RPMI8226 (cell line): ENCODE data around the gene DNAJC24.
"Not testable (repeated sequence)": the region's sequence is repeated elsewhere in the genome, so short reads cannot be mapped to it uniquely, and the experiment has no call there.

Experiments
- DNase-seq: peaks from one replicate; pipeline ENCODE4 v3.0.0-alpha.2; 2015

DNAJC24 gene

GRCh38 chr11:31369348-31370329 lies at the start of gene DNAJC24, which contains the start of gene DCDC1:
Gene DNAJC24 (plus strand): TSS chr11:31369860. CDS start chr11:31370749, 889 bp downstream.
Gene DCDC1 (minus strand): TSS chr11:31369739. CDS start chr11:31328280, 41,459 bp downstream.
- peak; percentile 93 for DNase-seq

DNA sequence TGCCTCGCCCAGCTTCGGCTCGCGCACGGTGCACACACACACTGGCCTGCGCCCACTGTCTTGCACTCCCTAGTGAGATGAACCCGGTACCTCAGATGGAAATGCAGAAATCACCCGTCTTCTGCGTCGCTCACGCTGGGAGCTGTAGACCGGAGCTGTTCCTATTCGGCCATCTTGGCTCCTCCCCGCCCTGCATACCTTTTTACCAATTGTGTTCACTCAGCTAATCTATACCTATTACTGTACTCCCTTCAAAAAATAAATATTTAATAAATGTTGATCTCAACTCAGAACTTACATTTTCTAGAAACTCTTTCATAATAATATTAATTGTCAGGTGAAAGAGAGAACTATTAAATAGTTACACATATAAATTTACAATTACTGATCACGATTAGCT lies 48.2 kb upstream of the DNAJC24 start:
- DNase-seq, result not testable (repeated sequence)

DNA sequence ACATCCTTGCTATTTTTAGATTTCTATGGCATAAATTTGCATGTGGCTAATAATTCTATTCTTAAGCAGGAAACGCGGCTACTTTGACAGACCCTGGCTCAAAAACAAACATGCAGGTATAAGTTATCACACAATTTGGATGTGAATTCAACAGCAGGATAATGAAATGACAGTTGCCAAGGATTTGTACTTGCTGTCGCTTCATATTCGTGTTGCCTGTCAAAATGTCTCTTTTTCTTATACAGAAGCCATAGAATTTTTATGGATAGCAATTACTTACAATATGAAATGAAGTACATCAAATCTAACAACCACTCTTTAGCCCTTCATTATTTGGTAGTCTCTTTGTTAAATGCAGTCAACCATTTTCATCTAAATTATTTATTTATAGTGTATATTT lies 46.5 kb upstream of the DNAJC24 start:
- no peak for DNase-seq

DNA sequence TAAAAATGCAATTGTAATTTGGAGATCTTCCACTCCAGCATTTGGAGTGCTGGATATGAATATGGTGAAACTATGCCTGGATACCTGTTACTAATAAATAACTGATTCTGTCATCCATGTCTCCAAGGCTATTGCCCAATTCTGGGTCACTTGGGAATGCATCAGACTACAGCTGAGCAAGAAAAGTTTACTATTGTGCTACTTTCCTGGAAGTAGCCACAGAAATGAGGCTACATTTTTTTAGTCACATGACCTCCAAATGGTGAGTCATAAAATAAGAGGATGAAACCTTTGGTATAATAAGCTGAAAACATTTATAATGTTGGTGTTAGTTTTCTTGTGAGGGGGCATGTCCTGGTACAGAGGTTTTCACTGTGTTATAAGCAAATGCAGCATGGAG lies 44.5 kb upstream of the DNAJC24 start:
- DNase-seq, result no peak

DNA sequence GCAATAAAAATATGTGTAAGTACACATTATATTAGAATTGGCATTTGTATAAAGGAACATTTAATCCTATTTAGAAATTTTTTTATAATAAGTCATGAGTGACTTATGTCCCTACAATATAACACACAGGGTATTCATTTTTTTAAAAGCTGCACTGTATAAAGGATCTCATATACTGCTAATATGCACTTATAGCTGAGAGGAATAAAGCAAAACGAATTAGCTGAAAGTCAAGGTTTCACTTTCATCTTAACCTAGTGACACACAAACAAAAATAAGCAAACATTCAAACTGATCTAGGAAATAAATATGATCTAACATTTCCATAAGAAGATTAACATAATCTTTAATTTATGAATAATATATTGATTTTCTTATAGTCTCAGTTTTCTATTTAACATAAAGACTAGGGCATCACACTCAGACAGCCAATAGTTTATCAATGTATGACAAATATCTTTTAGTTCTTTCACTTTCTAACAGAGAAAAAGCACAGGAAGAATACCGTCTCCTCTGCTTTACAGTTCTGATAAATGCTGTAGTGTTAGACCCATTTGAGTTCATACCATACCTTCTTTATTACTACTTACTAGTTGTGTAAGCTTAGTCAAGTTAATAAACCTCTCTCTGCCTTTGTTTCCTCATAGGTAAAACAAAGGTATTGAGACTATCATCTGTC lies 43.1 kb upstream of the DNAJC24 start:
- no peak for DNase-seq

- DNase-seq, result no peak
Observed at GRCh38 chr11:31327417-31327816, 42.2 kb upstream of the DNAJC24 start.

DNA sequence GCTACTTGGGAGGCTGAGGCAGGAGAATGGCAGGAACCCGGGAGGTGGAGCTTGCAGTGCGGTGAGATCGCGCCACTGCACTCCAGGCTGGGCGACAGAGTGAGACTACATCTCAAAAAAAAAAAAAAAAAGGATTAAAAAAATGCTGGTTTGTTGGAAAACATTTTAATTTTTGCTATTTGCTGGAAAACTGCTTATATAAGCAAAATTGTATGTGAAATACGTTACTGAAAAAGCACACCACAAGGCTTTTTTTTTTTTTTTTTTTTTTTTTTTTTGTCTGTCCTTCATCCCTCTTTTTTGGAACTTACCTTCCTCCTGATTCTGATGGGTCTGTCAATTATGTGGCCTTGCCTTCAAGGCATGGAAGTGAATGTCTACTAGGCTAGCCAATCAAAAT lies 41.0 kb upstream of the DNAJC24 start:
- DNase-seq, result no peak

- DNase-seq, result no peak
Observed at GRCh38 chr11:31337806-31338205, 31.9 kb upstream of the DNAJC24 start.

DNA sequence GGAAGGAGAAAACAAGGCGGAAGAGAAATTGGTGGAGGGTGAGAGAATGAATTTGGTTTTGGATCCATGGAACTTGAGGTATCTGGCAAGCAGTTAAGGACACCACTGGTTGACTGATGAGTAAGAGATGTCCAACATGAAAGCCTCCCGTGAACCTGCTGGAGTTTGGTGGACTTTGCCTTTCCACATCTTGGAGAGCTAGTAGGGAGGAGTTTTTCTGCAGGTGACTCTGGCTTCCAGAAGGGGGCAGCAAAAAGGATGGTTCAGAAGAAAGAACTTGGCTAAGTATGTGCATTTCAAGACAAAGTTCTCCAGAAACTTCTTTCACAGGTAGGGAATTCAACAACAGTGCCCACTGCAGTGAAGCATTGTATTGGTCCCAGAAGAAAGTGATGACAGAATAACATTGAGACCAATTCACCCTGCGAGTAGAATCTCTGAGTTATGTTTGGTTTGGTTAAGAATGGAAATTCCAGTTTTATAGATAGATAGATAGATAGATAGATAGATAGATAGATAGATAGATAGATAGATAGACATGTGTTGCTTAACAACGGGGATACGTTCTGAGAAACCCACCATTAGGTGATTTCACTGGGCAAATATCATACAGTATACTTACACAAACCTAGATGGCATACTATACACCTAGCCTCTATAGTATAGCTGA lies 28.6 kb upstream of the DNAJC24 start:
- DNase-seq, result peak; percentile 9

DNA sequence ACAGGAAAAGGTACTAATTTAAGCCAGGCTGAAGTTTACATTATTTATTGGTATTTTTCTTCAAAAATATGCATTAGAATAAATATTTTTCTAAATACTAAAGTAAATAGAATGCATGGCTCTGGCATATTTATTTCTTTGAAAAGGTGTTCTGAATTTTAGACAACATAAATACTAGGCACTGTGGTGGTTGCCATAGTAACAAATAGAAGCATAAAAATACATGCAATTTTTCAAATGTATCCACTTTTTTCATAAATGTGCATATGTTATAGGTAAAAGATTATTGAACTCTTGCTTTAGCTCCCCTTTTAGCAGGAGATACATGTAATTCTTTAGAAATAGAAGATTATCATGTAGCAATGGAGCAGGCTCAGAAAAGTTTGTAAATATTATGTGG lies 18.5 kb upstream of the DNAJC24 start:
- DNase-seq, result no peak

- DNase-seq, result no peak
Observed at GRCh38 chr11:31355131-31355530, 14.5 kb upstream of the DNAJC24 start.

- no peak for DNase-seq
Observed at GRCh38 chr11:31355817-31356216, 13.8 kb upstream of the DNAJC24 start.

DNA sequence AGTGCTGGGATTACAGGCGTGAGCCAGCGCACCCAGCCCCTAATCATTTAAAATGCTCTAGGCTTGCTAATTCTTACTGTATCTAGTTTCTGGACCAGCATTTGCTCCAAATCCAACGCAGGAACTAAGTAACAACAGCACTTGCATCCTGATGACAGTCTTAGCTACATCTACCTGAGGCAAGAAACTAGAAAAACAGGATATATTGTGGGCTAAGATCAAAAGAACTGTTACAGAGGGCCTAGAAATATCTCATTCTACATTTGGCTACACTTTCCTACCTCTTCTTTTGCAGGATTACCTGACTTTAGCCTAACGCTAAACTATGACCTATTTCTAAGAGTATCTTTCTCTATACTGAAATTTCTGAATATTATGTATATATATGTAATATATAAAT lies 7.9 kb upstream of the DNAJC24 start:
- DNase-seq, result no peak

GRCh38 chr11:31366795-31367194 lies 2.9 kb upstream of the DNAJC24 start:
- no peak for DNase-seq

GRCh38 chr11:31375879-31376278 lies 6.2 kb downstream of the DNAJC24 start:
- no peak for DNase-seq

DNA sequence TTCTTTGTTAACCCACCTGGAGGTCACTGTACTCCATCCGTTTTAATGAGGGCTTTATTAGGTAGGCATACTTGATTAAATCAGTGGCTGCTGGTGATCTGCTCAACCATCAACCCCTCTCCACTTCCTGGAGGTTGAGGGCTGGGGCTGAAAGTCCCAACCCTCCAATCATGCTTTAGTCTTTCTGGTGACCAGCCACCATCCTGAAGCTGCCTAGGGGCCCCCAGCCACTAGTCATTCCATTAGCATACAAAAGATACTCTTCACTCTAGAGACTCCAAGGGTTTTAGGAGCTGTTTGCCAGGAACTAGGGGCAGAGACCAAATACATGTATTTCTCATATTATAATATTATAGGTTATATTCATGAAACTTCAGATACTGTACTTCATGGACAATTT lies 13.5 kb downstream of the DNAJC24 start:
- no peak for DNase-seq

GRCh38 chr11:31387379-31387778 lies 17.7 kb downstream of the DNAJC24 start:
- DNase-seq, result no peak

DNA sequence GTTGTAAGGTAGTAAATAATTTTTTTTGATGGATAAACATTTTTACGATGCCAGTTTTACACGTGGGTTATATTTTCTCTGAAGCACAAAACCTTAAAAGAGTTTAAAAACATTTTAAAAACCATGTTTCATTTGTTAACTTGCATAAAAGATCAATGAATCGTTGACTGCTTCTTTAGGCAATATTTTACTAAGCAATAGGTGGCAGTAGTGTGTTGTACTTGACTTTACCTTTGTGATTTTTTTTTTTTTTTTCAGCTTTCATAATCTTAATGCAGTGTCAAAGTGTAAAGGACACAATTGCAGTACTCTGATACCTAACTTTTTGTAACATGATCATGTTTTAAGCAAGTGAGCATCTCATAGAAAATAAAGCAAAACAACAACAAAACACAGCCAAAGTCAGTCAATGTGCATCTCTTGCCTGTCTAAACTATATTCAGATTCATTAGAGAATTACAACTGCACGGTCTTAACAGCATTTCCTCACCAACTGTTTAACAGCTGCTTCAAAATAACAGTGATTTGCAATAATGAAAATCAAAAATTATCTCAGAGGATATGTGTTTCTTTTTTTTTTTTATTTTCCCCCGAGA lies 27.7 kb downstream of the DNAJC24 start:
- peak; percentile 3 for DNase-seq

- no peak for DNase-seq
Observed at GRCh38 chr11:31404614-31405013, 35.0 kb downstream of the DNAJC24 start.

- DNase-seq, result no peak
Observed at GRCh38 chr11:31408201-31408600, 38.5 kb downstream of the DNAJC24 start.

DNA sequence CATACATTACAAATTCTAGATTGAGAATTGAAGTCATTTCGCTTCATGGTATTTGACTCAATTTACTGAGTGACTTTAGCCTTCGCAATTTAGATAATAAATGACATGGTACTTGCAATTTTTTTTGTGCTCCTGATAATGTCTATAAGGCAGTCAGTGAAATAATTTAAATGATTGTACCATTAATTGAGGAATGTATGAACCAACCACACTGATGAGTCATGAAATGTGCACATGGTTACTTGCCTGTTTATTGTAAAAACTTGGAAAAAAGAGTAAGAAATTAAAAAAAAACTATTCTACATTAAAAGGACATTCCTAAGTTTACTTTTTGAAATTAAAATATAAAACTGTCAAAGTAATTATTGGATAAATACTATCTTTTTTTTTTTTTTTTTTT lies 43.3 kb downstream of the DNAJC24 start:
- no peak for DNase-seq

DNA sequence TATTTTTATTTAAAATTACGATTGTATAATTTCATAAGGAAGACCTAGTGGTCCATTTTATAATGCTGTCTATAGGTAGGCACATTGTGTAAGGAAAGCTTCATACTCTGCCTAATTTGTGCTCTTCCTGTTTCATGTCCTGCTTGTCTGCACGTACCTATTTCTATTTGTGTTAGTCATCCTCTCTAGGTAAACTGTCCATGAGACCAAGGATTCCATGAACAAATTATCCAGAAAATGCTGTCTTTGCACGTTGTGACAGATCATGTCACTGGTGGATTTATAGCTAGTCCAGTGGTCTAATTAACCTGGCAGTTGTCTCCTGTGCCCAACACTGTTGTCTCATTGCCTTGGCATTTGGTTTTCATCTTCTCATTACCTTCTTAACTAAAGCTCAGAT lies 44.7 kb downstream of the DNAJC24 start:
- DNase-seq, result no peak

DNA sequence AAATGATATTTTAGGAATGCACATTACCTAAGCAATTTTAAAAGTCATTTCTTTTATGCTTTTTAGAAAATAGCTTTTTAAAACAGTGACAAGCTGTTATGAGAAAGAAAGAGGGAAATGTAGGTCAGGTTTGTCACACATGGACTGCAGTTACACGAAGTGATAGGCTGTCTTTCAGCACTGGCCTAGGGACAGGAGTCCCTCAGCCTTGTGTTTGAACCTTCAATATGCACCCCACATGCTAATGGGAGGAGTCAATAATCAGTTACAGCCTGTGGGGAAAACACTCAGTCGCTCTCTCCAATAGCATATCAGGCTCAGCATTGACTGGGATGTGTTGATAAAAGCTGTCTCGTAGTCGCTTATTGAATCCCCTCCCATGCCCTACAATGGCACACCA lies 45.8 kb downstream of the DNAJC24 start:
- no peak for DNase-seq
